IMR-90 (cell line): ENCODE measurements around the gene CDH13. TPM values are rescaled to one million over a fixed set of nuclear protein-coding genes. Genes with fewer than 3 reads are reported as not detected.

ENCODE experiments used
- ATAC-seq: fragments of 200-7000 bp; cut with Tn5 transposase; 2 replicates; pipeline ENCODE4 v1.9.1; 2020; ENCODE audit warnings: low read depth, mild to moderate bottlenecking, moderate library complexity
- BruUV-seq: library from RNA; stranded (reverse); fragments of 400-500 nt; replicated peaks from 2 replicates; lab custom pipeline; 2021; lab: Mats Ljungman, UMichigan
- CTCF ChIA-PET: fragments of 300-600 bp; formaldehyde crosslinking; extraction: SDS; loops from one replicate; lab custom pipeline; 2021; ENCODE audit warnings: antibody characterized with exemption; lab: Yijun Ruan, JAX
- POLR2A ChIA-PET: fragments of 300-600 bp; sonication (Branson Sonifier 250); formaldehyde crosslinking; loops from one replicate; lab custom pipeline; 2022; ENCODE audit warnings: antibody characterized with exemption; ENCODE audit not compliant: unreplicated experiment; lab: Charles Lee
- DNase-seq: peaks from one replicate; pipeline ENCODE4 v3.0.0; 2013
- H2AFZ ChIP-seq: replicated peaks from 2 replicates; pipeline ENCODE3; 2013; ENCODE audit warnings: low read length, mild to moderate bottlenecking; ENCODE audit not compliant: poor library complexity
- H2AK5ac ChIP-seq: 2 replicates; pipeline ENCODE4 v1.6.1; 2013; ENCODE audit warnings: low read depth, low read length, inconsistent platforms
- H2AK9ac ChIP-seq: replicated peaks from 2 replicates; pipeline ENCODE3; 2013; ENCODE audit warnings: mild to moderate bottlenecking, low read depth, low read length, moderate library complexity; ENCODE audit not compliant: poor library complexity
- H2BK120ac ChIP-seq: 2 replicates; pipeline ENCODE4 v1.6.1; 2013; ENCODE audit warnings: low read depth, low read length, inconsistent platforms
- H2BK15ac ChIP-seq: 3 replicates; pipeline ENCODE4 v1.6.1; 2013; ENCODE audit warnings: low read depth, low read length, inconsistent platforms
- H2BK20ac ChIP-seq: 2 replicates; pipeline ENCODE4 v1.6.1; 2013; ENCODE audit warnings: low read depth, mild to moderate bottlenecking, inconsistent platforms, low read length, moderate library complexity
- H2BK5ac ChIP-seq: 2 replicates; pipeline ENCODE4 v1.6.1; 2013; ENCODE audit warnings: mild to moderate bottlenecking, low read depth, low read length, inconsistent platforms; ENCODE audit not compliant: poor library complexity, severe bottlenecking
- H3K14ac ChIP-seq: replicated peaks from 2 replicates; pipeline ENCODE4 v1.6.1; 2013; ENCODE audit warnings: low read depth, low read length, inconsistent platforms
- H3K18ac ChIP-seq: 2 replicates; pipeline ENCODE4 v1.6.1; 2013; ENCODE audit warnings: low read depth, low read length, control low read depth
- H3K23ac ChIP-seq: 2 replicates; pipeline ENCODE4 v1.6.1; 2013; ENCODE audit warnings: low read depth, low read length, inconsistent platforms
- H3K27ac ChIP-seq: 2 replicates; pipeline ENCODE4 v1.5.1; 2013; ENCODE audit warnings: mild to moderate bottlenecking, control low read depth, low read length; ENCODE audit not compliant: insufficient read depth
- H3K27me3 ChIP-seq: 2 replicates; pipeline ENCODE4 v1.6.1; 2013; ENCODE audit warnings: low read length; ENCODE audit not compliant: control insufficient read depth, insufficient read depth
- H3K36me3 ChIP-seq: 2 replicates; pipeline ENCODE4 v1.6.1; 2013; ENCODE audit warnings: low read length, mixed read lengths; ENCODE audit not compliant: control insufficient read depth, insufficient read depth
- H3K4ac ChIP-seq: 2 replicates; pipeline ENCODE4 v1.6.1; 2013; ENCODE audit warnings: low read depth, low read length, inconsistent platforms
- H3K4me1 ChIP-seq: 2 replicates; pipeline ENCODE4 v1.6.1; 2013; ENCODE audit warnings: low read length, mixed read lengths; ENCODE audit not compliant: control insufficient read depth, insufficient read depth
- H3K4me2 ChIP-seq: 2 replicates; pipeline ENCODE4 v1.6.1; 2013; ENCODE audit warnings: low read depth, mild to moderate bottlenecking, control low read depth, low read length, moderate library complexity
- H3K4me3 ChIP-seq: 2 replicates; pipeline ENCODE4 v1.5.1; 2013; ENCODE audit warnings: low read depth, mild to moderate bottlenecking, control low read depth, low read length, moderate library complexity; ENCODE audit not compliant: insufficient read depth
- H3K56ac ChIP-seq: 2 replicates; pipeline ENCODE4 v1.6.1; 2013; ENCODE audit warnings: low read length, inconsistent platforms; ENCODE audit not compliant: insufficient read depth; ENCODE audit errors: extremely low read depth
- H3K79me1 ChIP-seq, 2 experiments: 2 replicates each; pipeline ENCODE4 v1.6.1; 2013; ENCODE audit warnings: low read length in 2 of 2, inconsistent platforms in 1 of 2, low read depth in 1 of 2
- H3K9ac ChIP-seq: 2 replicates; pipeline ENCODE4 v1.6.1; 2013; ENCODE audit warnings: low read depth, low read length, control low read depth
- H3K9me1 ChIP-seq: 2 replicates; pipeline ENCODE4 v1.6.1; 2013; ENCODE audit warnings: low read length, inconsistent platforms; ENCODE audit not compliant: insufficient read depth
- H3K9me3 ChIP-seq: 2 replicates; pipeline ENCODE4 v1.6.1; 2013; ENCODE audit warnings: low read length; ENCODE audit not compliant: control insufficient read depth, insufficient read depth
- H4K20me1 ChIP-seq: 2 replicates; pipeline ENCODE4 v1.6.1; 2013; ENCODE audit warnings: low read length, inconsistent platforms; ENCODE audit not compliant: insufficient read depth
- H4K5ac ChIP-seq: 2 replicates; pipeline ENCODE4 v1.6.1; 2013; ENCODE audit warnings: mild to moderate bottlenecking, low read depth, low read length, control low read depth
- H4K8ac ChIP-seq, 2 experiments: 2 replicates each; pipeline ENCODE4 v1.6.1; 2013; ENCODE audit warnings: low read depth in 2 of 2, low read length in 2 of 2, control low read depth in 1 of 2, inconsistent platforms in 1 of 2
- H4K91ac ChIP-seq: 2 replicates; pipeline ENCODE4 v1.6.1; 2013; ENCODE audit warnings: low read depth, low read length, inconsistent platforms; ENCODE audit not compliant: insufficient read depth
- CEBPB ChIP-seq: IDR thresholded peaks from 2 replicates; pipeline ENCODE4 v1.6.1; 2012; ENCODE audit warnings: low read depth, low read length, improper control_type of control experiment
- CHD1 ChIP-seq: IDR thresholded peaks from 2 replicates; pipeline ENCODE4 v1.6.1; 2012; ENCODE audit warnings: low read depth, low read length, improper control_type of control experiment
- FOS ChIP-seq: fragments of 150-350 bp; IDR thresholded peaks from 2 replicates; pipeline ENCODE4 v1.6.1; 2016; ENCODE audit warnings: low read depth, low read length
- MAFK ChIP-seq: IDR thresholded peaks from 2 replicates; pipeline ENCODE4 v1.6.1; 2012; ENCODE audit warnings: low read depth, low read length, improper control_type of control experiment
- MXI1 ChIP-seq: IDR thresholded peaks from 2 replicates; pipeline ENCODE4 v1.6.1; 2012; ENCODE audit warnings: low read depth, mild to moderate bottlenecking, low read length, moderate library complexity, borderline replicate concordance
- NFE2L2 ChIP-seq: fragments of 150-350 bp; IDR thresholded peaks from 2 replicates; pipeline ENCODE4 v1.6.1; 2016; ENCODE audit warnings: low read depth, mild to moderate bottlenecking, low read length
- RAD21 ChIP-seq: IDR thresholded peaks from 2 replicates; pipeline ENCODE4 v1.6.1; 2012; ENCODE audit warnings: low read length, improper control_type of control experiment
- RCOR1 ChIP-seq: IDR thresholded peaks from 2 replicates; pipeline ENCODE4 v1.6.1; 2012; ENCODE audit warnings: mild to moderate bottlenecking, low read length, improper control_type of control experiment; ENCODE audit not compliant: insufficient replicate concordance
- WGBS, 2 experiments: methylation state at CpG; one replicate each; pipeline versions ENCODE4 v1.1.5 to v1.1.7; 2013; ENCODE audit warnings: missing lambda C conversion rate in 2 of 2; ENCODE audit not compliant: insufficient read length in 1 of 2; ENCODE audit errors: extremely low coverage in 2 of 2; 5-methylcytosine and 5-hydroxymethylcytosine counted together
- dilution Hi-C: fragments of 300-500 bp; cut with HindIII; formaldehyde crosslinking; loops from one replicate; pipeline ENCODE4 v1.14.3; 2018; ENCODE audit warnings: low sequenced_read_pairs; ENCODE audit not compliant: unreplicated experiment
- in situ Hi-C: fragments of 300-500 bp; cut with MboI; formaldehyde crosslinking; loops from 3 replicates; pipeline ENCODE4 v1.14.3; 2019; ENCODE audit warnings: low sequenced_read_pairs, inconsistent platforms, mixed read lengths
- intact Hi-C: fragments of 100-400 bp; cut with micrococcal nuclease; formaldehyde crosslinking; loops from 2 replicates; pipeline ENCODE4 v1.10.0; 2022
- polyA plus RNA-seq, 3 experiments: library from polyadenylated mRNA; depleted of rRNA; stranded (reverse); fragments of >200 nt; gene quantifications; 2 replicates each; pipeline ENCODE4 v1.2.3, GENCODE V29; 2012; ENCODE audit warnings: low replicate concordance in 1 of 3
- total RNA-seq: library from RNA; depleted of rRNA; stranded (reverse); fragments of >200 nt; gene quantifications from 2 replicates; pipeline ENCODE4 v1.2.3, GENCODE V29; 2012
- TF ChIP-seq, protein P1 (sequence below): fragments of 150-350 bp; IDR thresholded peaks from 2 replicates; pipeline ENCODE4 v1.6.1; 2017; ENCODE audit warnings: mild to moderate bottlenecking, antibody characterized with exemption, low read length, low read depth

Gene CDH13
- total and polyA plus RNA-seq, 2 of the 4 experiments (the other 2 are of a cell fraction) = 61.6 to 74.7 TPM

DNA sequence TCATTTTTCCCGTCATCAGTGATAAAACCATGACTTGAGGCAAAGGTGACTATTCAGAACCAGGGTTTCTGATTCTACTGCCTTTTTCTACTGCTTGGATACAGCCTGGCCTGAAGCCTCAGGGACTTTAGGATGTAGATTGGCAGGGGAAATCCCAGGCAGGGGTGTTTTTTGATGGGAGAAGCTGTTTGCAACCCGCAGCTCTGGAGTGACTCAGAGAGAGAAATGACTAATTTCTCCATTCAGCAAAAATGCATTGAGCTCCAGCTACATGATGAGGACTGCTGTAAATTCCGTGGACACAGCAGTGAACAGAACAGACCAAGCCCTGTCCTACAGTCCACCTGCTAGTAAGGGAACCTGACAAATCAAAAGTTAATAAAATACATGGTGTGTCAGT is 560.6 kb downstream of the CDH13 start:
- H2AK5ac ChIP-seq = no peak overlapping the region

More for the DNA sequence above, 560.6 kb downstream of the CDH13 start:
- H3K36me3 ChIP-seq = no peaks in the 10 kb centered on the region
- no peak overlapping the region for H3K23ac ChIP-seq
- no peaks in the 10 kb centered on the region for H3K9me3 ChIP-seq
- peaks cover 3% of the 10 kb centered on the region; the same call in 1 of the 2 replicates for H3K9me1 ChIP-seq
- no peak overlapping the region for H4K91ac ChIP-seq
- H3K9ac ChIP-seq = no peak overlapping the region
- H3K18ac ChIP-seq = no peak overlapping the region
- H4K5ac ChIP-seq = no peak overlapping the region
- no peak overlapping the region for H3K56ac ChIP-seq
- BruUV-seq = no TSS peak
- H2BK15ac ChIP-seq = no peak overlapping the region
- no peaks in the 10 kb centered on the region; the same call in 1 of the 2 replicates for H3K27me3 ChIP-seq
- H2AFZ ChIP-seq = no peak overlapping the region
- H2BK20ac ChIP-seq = no peak overlapping the region
- H3K4me2 ChIP-seq = no peak overlapping the region
- no peak overlapping the region for H2BK5ac ChIP-seq
- WGBS, 2 experiments = no CpG with 5 or more reads among the region's 3 CpGs
- DNase-seq (peak; percentile 89), ATAC-seq (peak; percentile 98)
- ChIA-PET POLR2A (no interaction called here), CTCF (interaction anchor here (0.7 kb wide), 1 partner anchor 15 kb away, joined by 4 read pairs; no protein-coding TSS in a partner anchor)
- H4K20me1 ChIP-seq = peaks cover 4% of the 10 kb centered on the region; the same call in 1 of the 2 replicates
- H4K8ac ChIP-seq = no peak overlapping the region
- no peak overlapping the region for H2BK120ac ChIP-seq
- H3K14ac ChIP-seq = no peak overlapping the region
- no peak overlapping the region for H3K4ac ChIP-seq
- peaks cover 0 to 4% of the 10 kb centered on the region in 2 experiments; a peak in 1 of 4 replicates for H3K79me1 ChIP-seq
- no peak overlapping the region for H3K4me3 ChIP-seq
- in situ Hi-C loops = no loop called here
- H3K27ac ChIP-seq = no peak overlapping the region
- dilution Hi-C loops = no loop called here
- TF ChIP-seq RCOR1 (no peak), NFE2L2 (peak; percentile 31; the same call in 1 of the 2 replicates), MAFK (peak; percentile 87), FOS (peak; percentile 76; the same call in 1 of the 2 replicates), RAD21 (0 out of 2 replicates have a peak, but pooled peaks have one; percentile 16), CEBPB (peak; percentile 31; the same call in 1 of the 2 replicates), CHD1 (no peak), MXI1 (no peak)
- TF ChIP-seq, protein P1, sequence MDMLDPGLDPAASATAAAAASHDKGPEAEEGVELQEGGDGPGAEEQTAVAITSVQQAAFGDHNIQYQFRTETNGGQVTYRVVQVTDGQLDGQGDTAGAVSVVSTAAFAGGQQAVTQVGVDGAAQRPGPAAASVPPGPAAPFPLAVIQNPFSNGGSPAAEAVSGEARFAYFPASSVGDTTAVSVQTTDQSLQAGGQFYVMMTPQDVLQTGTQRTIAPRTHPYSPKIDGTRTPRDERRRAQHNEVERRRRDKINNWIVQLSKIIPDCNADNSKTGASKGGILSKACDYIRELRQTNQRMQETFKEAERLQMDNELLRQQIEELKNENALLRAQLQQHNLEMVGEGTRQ = no peak
- intact Hi-C loops = no loop called here
- H2AK9ac ChIP-seq = no peak overlapping the region
- no peaks in the 10 kb centered on the region for H3K4me1 ChIP-seq
